ENCODE results near the gene ALDH3A2.

ALDH3A2 gene

DNA sequence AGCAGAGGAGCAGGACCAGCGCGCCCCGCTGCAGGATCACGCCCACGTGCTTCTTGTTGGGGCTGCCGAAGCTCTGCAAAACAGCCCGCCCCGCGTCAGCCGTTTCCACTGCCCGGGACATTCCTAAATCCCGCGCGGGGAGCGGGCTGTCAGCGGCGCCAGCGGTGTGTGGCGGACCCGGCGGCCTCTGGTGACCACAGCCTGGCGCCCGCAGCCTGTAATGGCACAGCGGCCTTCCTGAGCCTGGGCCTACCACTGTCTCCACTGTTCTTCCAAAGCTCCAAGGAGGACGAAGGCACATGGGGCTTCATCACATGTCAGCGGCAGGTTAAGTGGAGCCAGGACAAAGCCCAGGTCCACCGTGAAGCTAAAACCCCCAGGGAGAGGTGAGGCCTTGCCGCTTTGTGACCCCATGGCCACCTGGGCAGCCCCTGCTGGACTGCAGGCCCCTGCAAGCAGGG, 65.4 kb downstream of the ALDH3A2 start:
- no peak for DNase-seq (ENCODE audit: low read depth in 3 of 3, low spot score in 1 of 3)

DNA sequence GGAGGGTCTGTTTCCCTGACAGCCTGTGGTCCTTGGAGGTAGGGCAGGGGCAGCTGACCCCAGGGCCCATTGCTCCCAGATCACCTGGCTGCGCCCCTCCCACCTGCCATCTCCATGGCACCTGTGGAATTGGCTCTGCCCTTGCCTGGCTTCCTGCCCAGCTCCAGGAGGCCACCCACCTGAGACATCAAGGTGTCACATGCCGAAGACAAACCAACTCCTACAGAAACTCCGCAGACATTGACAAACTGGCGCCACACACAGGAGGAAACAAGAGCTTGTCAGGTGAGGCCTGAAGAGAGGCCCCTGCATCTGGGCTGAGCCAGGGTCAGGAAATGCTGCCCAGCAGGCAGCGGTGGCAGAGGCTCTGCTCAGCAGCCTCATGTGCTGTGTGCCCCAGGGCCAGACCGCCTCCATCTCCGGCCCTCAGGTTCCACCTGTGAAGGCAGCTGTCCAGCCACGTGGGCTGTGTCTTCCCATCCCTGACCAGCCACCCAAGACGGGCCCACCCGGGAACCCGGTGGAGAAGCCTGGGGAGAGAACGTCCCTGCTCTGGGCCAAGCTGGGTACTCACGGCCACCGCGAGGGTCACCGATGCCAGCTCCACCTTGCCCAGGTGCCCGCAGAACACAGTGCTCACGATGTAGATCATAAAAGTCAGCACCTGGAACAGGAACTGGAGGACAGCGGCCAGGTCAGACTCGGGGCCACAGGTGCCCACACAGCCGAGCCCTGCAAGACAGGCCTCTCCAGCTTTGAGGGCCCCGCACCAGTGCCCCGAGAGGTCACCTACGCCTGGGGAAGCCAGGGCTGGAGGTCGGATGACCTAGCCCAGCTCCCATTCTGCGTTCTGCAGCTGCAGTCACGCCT, 66.2 kb downstream of the ALDH3A2 start:
- no peak for DNase-seq (ENCODE audit: low read depth in 3 of 3, low spot score in 1 of 3)

DNA sequence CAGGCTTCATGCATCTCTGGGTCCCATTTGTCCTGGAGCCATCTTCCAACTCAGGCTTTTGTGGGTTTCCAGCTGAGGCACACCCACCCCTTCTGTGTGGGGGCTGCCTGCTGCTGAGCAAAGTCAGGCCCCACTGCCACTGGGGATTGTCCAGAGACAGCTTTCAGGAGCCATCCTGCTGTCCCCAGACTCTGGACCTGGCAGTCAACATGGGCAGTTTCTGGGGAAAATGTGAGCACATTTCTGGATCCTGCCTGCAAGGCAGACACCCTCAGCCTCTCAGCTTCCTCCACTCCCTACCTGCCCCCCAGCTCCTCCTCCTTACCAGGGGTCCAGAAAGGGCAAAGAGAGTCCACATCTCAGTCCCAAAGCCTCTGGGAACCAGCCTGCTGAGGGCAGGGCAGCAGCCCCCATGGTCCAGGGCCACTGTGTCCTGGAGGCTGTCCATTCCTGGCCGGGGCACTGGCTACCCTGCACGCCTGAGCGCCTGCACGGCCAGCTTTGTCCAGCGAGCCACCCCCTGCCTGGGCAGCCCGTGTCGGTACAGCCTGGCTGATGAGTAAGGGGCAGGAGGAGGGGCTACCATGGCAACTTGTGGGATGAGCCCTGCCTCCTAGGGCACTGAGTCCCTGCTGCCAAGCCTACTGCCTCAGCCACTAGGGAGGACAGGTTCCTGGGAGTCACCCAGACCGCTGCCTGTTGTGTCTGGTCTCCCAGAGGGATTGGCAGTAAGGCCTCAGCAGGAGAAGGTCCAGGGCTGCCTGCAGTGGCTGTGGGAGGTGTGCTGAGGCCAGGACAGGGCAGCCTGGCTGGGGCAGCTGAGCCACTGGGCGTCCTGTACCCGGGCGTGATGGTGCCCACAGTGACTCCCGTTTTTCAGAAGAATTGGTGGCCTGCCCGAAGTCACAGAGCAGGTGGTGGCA, 67.8 kb downstream of the ALDH3A2 start, which contains the start of gene SLC47A2:
Gene SLC47A2 (minus strand): TSS at position 477 of the 923 bp plus-strand sequence. CDS start 29 bp downstream, at position 448.
- DNase-seq (ENCODE audit: low read depth in 3 of 3, low spot score in 1 of 3) = no peak

DNA sequence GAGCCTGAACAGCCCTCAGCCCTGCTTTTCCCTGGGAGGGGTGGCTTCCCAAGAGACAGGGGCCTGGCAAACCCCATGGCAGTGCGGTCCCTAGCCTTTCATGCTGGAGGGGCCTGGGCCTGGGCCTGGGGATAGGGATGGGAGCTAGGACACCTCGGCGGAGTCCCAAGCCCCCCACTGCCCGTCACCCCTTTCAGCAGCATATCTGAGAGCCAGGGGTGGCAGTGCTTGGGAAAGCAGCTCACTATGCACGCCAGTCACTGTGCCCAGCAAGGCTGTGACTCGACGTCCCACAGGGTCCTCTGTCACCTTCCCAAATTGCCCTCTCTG, 68.4 kb downstream of the ALDH3A2 start:
- DNase-seq (ENCODE audit: low read depth in 3 of 3, low spot score in 1 of 3) = no peak

DNA sequence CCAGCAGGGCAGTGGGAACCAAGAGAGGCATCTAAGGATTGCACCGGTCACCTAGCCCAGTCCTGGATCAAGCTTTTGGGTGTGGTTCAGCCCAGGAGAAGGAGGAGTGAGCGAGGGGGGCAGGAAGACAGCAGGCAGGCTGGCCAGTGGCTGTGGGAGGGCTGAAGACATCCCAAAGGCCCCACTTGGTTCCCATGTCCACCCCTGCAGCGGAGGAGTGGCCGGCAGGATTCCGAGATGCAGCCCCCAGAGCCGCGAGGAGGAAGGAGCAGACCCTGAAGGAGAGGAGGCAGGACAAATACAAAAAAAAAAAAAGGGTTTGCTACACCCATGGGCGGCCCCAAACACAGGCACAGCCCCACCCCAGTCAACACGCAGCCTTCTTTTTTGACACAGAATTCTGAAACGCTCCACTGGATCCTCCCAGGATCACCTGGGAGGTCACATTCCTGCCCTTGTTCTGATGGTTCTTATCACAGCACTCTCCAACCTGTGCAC, 68.9 kb downstream of the ALDH3A2 start:
- DNase-seq (ENCODE audit: low read depth in 3 of 3, low spot score in 1 of 3) = no peak

DNA sequence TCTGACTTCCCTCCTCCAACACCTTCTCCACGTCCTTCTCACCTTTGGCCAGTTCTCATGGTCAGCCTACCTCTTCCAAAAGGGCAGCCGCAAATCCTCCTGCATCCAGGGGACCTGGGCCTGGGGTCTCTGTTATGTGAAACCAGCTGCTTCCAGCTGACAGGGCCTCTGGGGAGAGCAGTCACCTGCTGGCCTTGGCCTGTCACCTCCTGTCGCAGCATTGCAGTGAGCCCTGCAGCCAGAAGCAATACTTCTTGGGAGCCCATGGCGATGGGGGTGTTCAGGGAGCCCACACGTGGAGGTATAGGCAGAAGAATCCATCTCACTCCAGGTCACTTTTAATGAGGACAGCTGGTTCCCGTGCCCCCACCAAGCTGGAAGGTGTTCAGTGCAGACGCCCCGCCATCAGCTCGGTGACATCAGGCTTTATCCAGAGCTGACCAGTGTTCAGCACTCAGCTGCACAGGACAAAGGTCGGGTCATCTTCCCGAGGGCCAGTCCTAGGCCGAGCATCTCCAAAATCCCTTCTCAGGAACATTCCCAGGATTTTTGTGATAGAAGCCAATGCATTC, 69.6 kb downstream of the ALDH3A2 start:
- DNase-seq (ENCODE audit: low read depth in 3 of 3, low spot score in 1 of 3) = no peak

DNA sequence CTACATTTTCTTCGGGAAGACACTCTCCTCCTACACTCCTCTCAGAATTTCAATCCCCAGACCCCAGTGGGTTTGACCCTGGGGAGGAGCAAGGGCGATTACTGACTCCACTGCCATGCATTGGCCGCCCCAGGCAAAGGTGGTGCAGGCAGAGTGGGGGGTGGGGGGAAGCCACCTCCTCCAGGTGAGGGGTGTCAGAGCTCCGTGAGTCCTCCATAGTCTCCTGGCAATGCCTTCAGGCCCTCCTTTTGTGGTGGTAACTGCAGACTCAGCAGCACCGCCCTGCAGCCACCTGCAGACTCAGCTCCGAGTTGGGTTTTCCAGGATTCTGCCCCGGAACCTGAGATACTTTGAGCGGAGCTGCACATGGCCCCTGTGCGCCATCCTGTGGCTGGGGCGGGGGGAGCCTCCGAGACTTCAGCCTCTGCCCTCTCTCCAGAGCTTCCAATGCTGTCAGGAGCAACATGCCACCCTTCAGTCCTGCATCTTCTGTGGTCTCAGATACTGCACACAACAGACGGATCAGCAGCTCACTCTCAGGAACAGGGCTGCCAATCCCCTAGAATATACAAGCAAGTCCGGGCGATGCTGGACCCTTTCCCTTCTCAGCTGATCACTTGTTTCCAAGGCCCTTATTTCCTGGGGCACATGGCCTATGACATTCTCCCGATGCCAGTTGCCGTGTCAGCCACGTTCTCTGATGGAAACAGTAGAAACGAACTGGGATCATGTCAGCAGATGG, 70.2 kb downstream of the ALDH3A2 start:
- DNase-seq (ENCODE audit: low read depth in 3 of 3, low spot score in 1 of 3) = no peak

DNA sequence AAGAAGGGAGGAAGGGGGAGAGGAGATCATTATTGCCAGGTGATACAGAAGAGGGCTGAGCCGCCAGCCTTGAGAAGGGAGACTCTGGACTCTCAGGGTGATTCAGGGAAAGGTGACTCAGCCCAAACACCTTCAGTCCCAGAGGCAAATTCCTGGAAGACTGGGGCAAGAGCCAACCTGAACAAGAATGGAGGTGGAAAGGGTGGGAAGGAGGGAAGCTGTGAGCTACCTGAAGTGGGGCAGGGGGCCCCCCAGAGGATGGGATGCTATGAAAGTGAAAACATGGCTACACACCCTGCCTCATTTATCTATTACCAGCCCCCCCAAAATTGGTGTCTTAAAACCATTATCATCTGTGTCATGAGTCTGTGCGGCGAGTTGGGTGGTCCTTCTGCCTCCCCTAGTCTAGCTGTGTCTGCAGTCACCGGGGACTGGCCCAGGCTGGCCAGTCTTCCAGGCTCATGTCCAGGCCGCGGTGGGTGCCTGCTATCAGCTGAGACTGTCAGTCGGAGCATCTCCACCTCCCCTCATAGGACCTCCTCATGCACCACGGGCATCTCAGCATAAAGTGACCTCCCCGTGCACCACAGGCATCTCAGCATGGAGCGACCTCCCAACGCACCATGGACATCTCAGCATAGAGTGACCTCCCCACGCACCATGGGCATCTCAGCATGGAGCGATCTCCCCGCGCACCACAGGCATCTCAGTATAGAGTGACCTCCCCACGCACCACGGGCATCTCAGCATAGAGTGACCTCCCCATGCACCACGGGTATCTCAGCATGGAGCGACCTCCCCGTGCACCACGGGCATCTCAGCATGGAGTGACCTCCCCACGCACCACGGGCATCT, 71.0 kb downstream of the ALDH3A2 start:
- no peak for DNase-seq (ENCODE audit: low read depth in 3 of 3, low spot score in 1 of 3)

DNA sequence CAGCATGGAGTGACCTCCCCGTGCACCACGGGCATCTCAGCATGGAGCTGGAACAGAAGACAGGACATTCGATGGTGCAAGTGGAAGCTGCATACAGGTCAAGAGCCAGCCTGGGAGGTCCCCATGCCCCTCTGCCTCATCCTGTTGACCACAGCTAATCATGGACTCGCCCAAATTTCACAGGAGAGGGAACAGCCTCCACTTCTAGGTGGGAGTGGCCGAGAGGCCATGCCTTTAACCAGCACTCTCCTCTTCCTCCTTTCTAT, 71.6 kb downstream of the ALDH3A2 start:
- DNase-seq (ENCODE audit: low read depth in 3 of 3, low spot score in 1 of 3) = no peak

DNA sequence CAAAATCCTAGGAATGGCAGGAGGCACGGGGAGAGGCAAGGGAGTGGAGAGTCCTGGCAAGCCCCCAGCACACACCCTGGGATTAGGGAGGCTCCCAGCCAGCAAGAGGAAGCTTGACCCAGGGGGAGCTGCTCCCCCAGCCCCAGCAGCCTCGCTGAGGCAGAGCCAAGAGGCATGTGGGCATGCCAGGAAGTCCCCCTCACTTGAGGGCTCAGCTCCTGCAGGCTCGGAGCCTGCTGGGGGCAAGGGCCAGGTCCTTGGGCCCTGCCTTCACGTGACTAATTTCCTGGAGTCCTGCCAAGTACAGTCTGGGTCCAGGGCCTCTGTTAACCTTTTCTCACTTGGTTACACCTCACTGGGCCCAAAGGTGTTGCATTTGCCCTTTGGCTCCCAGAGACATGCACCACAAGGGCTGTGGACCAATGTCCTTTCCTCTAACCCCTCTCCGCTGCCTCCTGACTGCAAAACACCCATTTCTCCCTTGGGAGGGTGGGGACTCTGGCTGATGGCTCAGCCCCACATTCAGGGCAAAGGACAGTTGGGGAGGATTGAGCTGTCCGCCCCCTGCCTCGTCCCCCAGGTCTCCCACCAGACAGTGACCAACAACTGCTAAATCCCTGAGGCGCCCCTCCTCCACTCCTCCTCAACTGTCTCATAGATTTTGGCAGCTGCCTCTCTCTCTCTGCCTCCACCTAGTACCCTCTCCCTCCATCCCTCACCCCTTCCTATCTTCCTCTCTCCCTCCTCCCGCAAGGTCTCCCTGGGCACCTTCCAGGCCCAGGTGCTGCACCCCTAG, 72.3 kb downstream of the ALDH3A2 start:
- DNase-seq (ENCODE audit: low read depth in 3 of 3, low spot score in 1 of 3) = no peak

DNA sequence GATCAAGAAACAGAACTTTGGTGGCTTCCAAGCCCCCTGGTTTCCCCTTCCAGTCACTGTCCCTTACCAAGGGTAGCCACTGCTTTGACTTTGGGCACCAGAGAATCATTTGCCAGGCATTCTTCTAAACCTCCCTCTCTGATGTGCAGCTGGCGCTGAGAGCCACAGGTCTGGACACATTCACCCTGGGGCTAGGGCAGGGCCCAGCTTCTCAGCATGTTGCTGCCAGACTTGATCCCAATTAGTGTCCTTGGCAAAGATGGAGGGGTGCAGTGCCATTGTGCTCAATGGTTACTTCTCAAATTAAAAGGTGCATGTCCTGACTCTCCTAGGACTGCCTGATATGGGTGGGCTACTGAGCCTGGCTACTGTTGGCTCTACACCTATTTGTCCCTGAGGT, 75.4 kb downstream of the ALDH3A2 start:
- DNase-seq (ENCODE audit: low read depth in 3 of 3, low spot score in 1 of 3) = no peak

DNA sequence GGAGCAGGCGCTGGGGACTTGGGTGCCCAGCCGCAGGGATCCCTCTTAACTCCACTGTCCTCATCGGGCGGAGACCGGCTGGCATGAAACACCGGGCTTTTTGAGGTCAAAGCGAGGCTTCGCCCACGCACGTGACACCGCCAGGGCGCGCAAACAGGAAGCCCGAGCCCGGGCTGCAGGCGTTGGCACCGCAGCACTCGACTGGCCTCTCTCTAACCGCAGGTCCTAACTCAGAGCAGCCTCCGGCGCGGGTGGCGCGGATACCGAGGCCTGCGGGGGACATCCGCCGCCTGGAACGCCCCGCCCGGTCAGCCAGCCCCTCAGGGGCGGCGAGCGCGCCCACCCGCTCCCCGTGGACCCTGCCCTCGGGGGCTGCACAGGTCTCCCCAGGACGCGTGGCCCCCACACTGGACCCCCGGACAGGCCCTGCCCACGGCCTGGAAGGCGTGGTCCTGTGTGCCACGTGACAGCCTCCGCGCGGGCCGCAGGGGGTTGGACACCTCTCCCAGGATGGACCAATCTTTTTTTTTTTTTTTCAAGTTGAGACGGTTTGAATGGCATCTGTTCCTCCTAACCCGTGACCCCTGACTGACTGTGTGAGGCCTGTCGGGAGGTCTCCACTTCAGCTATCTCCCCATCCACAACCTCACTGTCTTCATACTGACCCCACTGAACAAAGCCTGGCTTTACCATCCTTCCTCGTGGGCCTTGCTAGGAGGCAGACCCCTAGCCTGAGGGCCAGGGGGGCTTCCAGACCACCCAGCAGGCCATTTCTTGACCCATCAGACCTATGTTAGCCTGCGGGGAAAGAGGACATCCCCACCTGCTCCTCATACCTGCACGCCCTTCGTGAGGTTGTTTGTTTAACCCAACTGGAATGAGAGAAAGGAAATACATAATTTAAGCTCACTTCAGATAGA, 76.2 kb downstream of the ALDH3A2 start:
- DNase-seq (ENCODE audit: low read depth in 3 of 3, low spot score in 1 of 3) = peak in 2 of 3 donors; percentile 5 to 25

DNA sequence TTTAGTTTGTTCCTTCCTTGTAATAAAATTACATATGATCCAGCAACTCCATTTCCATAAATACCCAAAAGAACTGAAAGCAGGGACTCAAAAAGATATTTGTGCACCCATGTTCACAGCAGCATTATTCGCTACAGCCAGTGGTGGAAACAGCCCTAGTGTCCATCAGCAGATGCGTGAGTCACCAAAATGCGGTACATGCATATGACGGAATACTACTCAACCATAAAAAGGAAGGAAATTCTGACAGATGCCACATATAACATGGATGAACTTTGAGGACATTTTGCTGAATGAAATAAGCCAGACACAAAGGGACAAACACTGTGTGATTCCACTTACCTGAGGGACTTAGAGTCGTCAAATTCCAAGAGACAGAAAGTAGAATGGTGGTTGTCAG, 76.9 kb downstream of the ALDH3A2 start:
- DNase-seq (ENCODE audit: low read depth in 3 of 3, low spot score in 1 of 3) = no peak

DNA sequence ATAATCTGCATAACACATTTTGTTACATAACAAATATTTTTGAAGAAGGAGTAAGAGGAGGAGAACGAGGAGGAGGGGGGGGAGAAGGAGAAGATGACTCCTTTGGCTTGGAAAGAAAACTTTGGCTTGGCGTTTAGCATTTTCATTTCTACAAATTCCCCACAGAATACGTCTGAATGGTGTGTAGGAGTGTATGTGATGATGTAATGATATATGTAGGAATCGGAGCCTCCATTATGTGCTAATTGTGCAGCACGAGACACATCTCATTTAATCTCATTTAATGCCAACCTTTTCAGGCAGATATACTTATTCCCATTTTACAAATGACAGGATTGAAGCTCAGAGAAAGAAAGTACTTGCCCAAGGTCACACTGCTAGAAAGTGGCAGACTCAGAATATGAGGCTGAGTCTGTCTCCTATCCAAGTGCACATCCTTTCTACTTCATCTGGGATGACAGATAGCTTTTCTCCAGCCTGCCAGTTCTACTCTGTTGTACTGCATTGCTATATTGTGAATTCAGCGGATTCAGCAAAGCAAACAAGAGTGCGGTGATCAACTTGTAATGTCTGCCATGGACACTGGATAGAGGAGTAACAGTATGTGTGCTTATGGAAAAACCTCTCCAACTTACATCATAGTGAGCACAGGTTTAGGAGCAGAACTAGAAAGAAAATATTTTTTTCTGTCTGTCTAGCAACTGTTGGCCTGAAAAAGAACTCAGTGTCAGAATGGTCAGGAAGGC, 78.3 kb downstream of the ALDH3A2 start:
- no peak for DNase-seq (ENCODE audit: low read depth in 3 of 3, low spot score in 1 of 3)
